PC-9 (cell line): ENCODE measurements around the gene MACROD1. TPM values are rescaled to one million over a fixed set of nuclear protein-coding genes. Genes with fewer than 3 reads are reported as not detected.

ENCODE experiments used
- BruUV-seq: library from RNA; stranded (reverse); fragments of 400-500 nt; replicated peaks from 2 replicates; lab custom pipeline; 2021; lab: Mats Ljungman, UMichigan
- CTCF ChIA-PET: fragments of 300-600 bp; sonication (Branson Sonifier 250); formaldehyde crosslinking; loops from one replicate; lab custom pipeline; 2022; ENCODE audit warnings: antibody characterized with exemption; lab: Charles Lee
- POLR2A ChIA-PET: fragments of 300-600 bp; sonication (Branson Sonifier 250); formaldehyde crosslinking; loops from one replicate; lab custom pipeline; 2022; ENCODE audit warnings: antibody characterized with exemption; ENCODE audit not compliant: unreplicated experiment; lab: Charles Lee
- DNase-seq, 2 experiments: peaks; one replicate each; pipeline versions ENCODE4 v3.0.0 to v3.0.0-alpha.2; 2015 to 2022; ENCODE audit warnings: mixed read lengths in 1 of 2
- H2AFZ ChIP-seq: fragments of 200-600 bp; sonication (generic); 2 replicates; pipeline ENCODE4 v1.8.1; 2017; ENCODE audit warnings: antibody characterized with exemption
- H3F3A ChIP-seq: fragments of 200-600 bp; sonication (generic); 2 replicates; pipeline ENCODE4 v1.8.1; 2017; ENCODE audit warnings: antibody characterized with exemption, mild to moderate bottlenecking, low read depth; ENCODE audit not compliant: insufficient read depth
- H3K27ac ChIP-seq: fragments of 200-600 bp; sonication (generic); 2 replicates; pipeline ENCODE4 v1.6.1; 2016; ENCODE audit warnings: mixed run types
- H3K27me3 ChIP-seq: fragments of 200-600 bp; sonication (generic); 2 replicates; pipeline ENCODE4 v1.6.1; 2016; ENCODE audit warnings: low read depth, mixed run types; ENCODE audit not compliant: insufficient read depth
- H3K36me3 ChIP-seq: fragments of 200-600 bp; sonication (generic); 2 replicates; pipeline ENCODE4 v1.6.1; 2016; ENCODE audit warnings: low read depth, mixed run types
- H3K4me1 ChIP-seq: fragments of 200-600 bp; sonication (generic); replicated peaks from 2 replicates; pipeline ENCODE4 v1.6.1; 2016; ENCODE audit warnings: mixed run types; ENCODE audit not compliant: insufficient read depth
- H3K4me2 ChIP-seq: fragments of 200-600 bp; sonication (generic); 2 replicates; pipeline ENCODE4 v1.6.1; 2017; ENCODE audit warnings: mixed run types
- H3K4me3 ChIP-seq: fragments of 200-600 bp; sonication (generic); 2 replicates; pipeline ENCODE4 v1.6.1; 2016; ENCODE audit warnings: mixed run types
- H3K79me2 ChIP-seq: fragments of 200-600 bp; sonication (generic); 2 replicates; pipeline ENCODE4 v1.6.1; 2017; ENCODE audit warnings: low read depth, mixed run types
- H3K9me2 ChIP-seq: fragments of 200-600 bp; sonication (generic); 2 replicates; pipeline ENCODE4 v1.8.1; 2017; ENCODE audit warnings: mild to moderate bottlenecking; ENCODE audit not compliant: insufficient read depth
- H3K9me3 ChIP-seq: fragments of 200-600 bp; sonication (generic); 2 replicates; pipeline ENCODE4 v1.8.1; 2016; ENCODE audit warnings: low read depth; ENCODE audit not compliant: insufficient read depth
- H4K20me1 ChIP-seq: fragments of 200-600 bp; sonication (generic); 2 replicates; pipeline ENCODE4 v1.8.1; 2017; ENCODE audit not compliant: insufficient read depth
- CTCF ChIP-seq: fragments of 200-600 bp; sonication (generic); conservative IDR thresholded peaks from 2 replicates; pipeline ENCODE4 v1.6.1; 2017; ENCODE audit warnings: mixed run types, antibody characterized with exemption, mild to moderate bottlenecking, moderate library complexity
- EZH2 ChIP-seq: fragments of 200-600 bp; sonication (generic); IDR thresholded peaks from 2 replicates; pipeline ENCODE4 v1.8.0; 2017; ENCODE audit warnings: antibody characterized with exemption, low read depth
- intact Hi-C: fragments of 100-400 bp; cut with micrococcal nuclease; formaldehyde crosslinking; loops from one replicate; pipeline ENCODE4 v1.10.0; 2022; ENCODE audit not compliant: unreplicated experiment
- total RNA-seq: library from RNA; stranded (reverse); gene quantifications from 2 replicates; pipeline ENCODE4 v1.2.3, GENCODE V29; 2021

MACROD1 gene
- total RNA-seq, 1 experiment from 2014 or later, result 41.0 TPM

- Histone ChIP-seq H4K20me1 (peaks cover 38% of the 10 kb centered on the region), H3K4me2 (no peak overlapping the region), H3K4me1 (no peaks in the 10 kb centered on the region), H3K27me3 (no peaks in the 10 kb centered on the region), H3K9me3 (no peaks in the 10 kb centered on the region), H3K27ac (no peak overlapping the region), H3F3A (peaks cover 9% of the 10 kb centered on the region; the same call in 1 of the 2 replicates), H2AFZ (no peak overlapping the region), H3K79me2 (no peaks in the 10 kb centered on the region), H3K4me3 (no peak overlapping the region), H3K9me2 (no peaks in the 10 kb centered on the region), H3K36me3 (no peaks in the 10 kb centered on the region)
- no TSS peak for BruUV-seq
- no peak for DNase-seq
- POLR2A ChIA-PET, result interaction anchor here (0.6 kb wide), 1 partner anchor 58 kb away, joined by 4 read pairs; no protein-coding TSS in a partner anchor
- intact Hi-C loops, result no loop called here
- CTCF ChIA-PET, result no interaction called here
- TF ChIP-seq EZH2 (no peak), CTCF (no peak)
Measured at GRCh38 chr11:64036087-64037026, 129.6 kb downstream of the MACROD1 start.

- TF ChIP-seq CTCF (no peak), EZH2 (no peak)
- no peak within 1 kb of the TSS for H3K27ac ChIP-seq
- CTCF ChIA-PET, result no interaction called here
- intact Hi-C loops, result no loop called here
- peaks cover 9% of the 10 kb centered on the region; the same call in 1 of the 2 replicates for H3F3A ChIP-seq
- no peak for DNase-seq
- H4K20me1 ChIP-seq, result peaks cover 42% of the 10 kb centered on the region
- no peaks in the 10 kb centered on the region for H3K9me3 ChIP-seq
- POLR2A ChIA-PET, result no interaction called here
- no peak within 1 kb of the TSS for H2AFZ ChIP-seq
- H3K27me3 ChIP-seq, result no peaks in the 10 kb centered on the region
- no TSS peak for BruUV-seq
- H3K4me3 ChIP-seq, result no peak within 1 kb of the TSS
- H3K4me2 ChIP-seq, result no peak within 1 kb of the TSS
- no peaks in the 10 kb centered on the region for H3K36me3 ChIP-seq
- H3K79me2 ChIP-seq, result no peaks in the 10 kb centered on the region
- no peaks in the 10 kb centered on the region for H3K9me2 ChIP-seq
- H3K4me1 ChIP-seq, result no peaks in the 10 kb centered on the region
Measured at GRCh38 chr11:64035576-64035975, 130.3 kb downstream of the MACROD1 start, which contains the start of gene FLRT1. Gene FLRT1, plus strand, starts transcription at chr11:64035931. Its CDS starts 80,337 bp downstream, at chr11:64116268.

GRCh38 chr11:64035081-64035524 lies 130.8 kb downstream of the MACROD1 start:
- no peaks in the 10 kb centered on the region for H3K9me2 ChIP-seq
- intact Hi-C loops, result no loop called here
- no TSS peak for BruUV-seq
- no peaks in the 10 kb centered on the region for H3K4me1 ChIP-seq
- no peak overlapping the region for H2AFZ ChIP-seq
- CTCF ChIA-PET, result no interaction called here
- H3K4me2 ChIP-seq, result no peak overlapping the region
- H3K79me2 ChIP-seq, result no peaks in the 10 kb centered on the region
- POLR2A ChIA-PET, result no interaction called here
- no peaks in the 10 kb centered on the region for H3K36me3 ChIP-seq
- no peaks in the 10 kb centered on the region for H3K9me3 ChIP-seq
- TF ChIP-seq EZH2 (no peak), CTCF (no peak)
- no peak overlapping the region for H3K4me3 ChIP-seq
- H3F3A ChIP-seq, result peaks cover 9% of the 10 kb centered on the region; the same call in 1 of the 2 replicates
- DNase-seq, result no peak
- no peak overlapping the region for H3K27ac ChIP-seq
- H4K20me1 ChIP-seq, result peaks cover 46% of the 10 kb centered on the region
- no peaks in the 10 kb centered on the region for H3K27me3 ChIP-seq
